HEK293 (cell line): Measurements from ENCODE around the gene CELF4.

Experiments used
- CTCF ChIP-seq: fragments of 450-650 bp; formaldehyde crosslinking; IDR thresholded peaks from 2 replicates; pipeline ENCODE4 v1.5.1; 2016; ENCODE audit warnings: missing biosample characterization, missing genetic modification characterization
- GLI4 ChIP-seq: fragments of 450-650 bp; formaldehyde crosslinking; IDR thresholded peaks from 2 replicates; pipeline ENCODE4 v1.5.1; 2016; ENCODE audit warnings: missing biosample characterization, missing genetic modification characterization
- GLIS2 ChIP-seq: fragments of 450-650 bp; formaldehyde crosslinking; IDR thresholded peaks from 2 replicates; pipeline ENCODE4 v1.5.1; 2016; ENCODE audit warnings: missing biosample characterization, missing genetic modification characterization
- MZF1 ChIP-seq: fragments of 450-650 bp; formaldehyde crosslinking; IDR thresholded peaks from 2 replicates; pipeline ENCODE4 v1.5.1; 2017; ENCODE audit warnings: missing biosample characterization, missing genetic modification characterization, borderline replicate concordance
- ZBTB20 ChIP-seq: fragments of 450-650 bp; formaldehyde crosslinking; IDR thresholded peaks from 2 replicates; pipeline ENCODE4 v1.5.1; 2016; ENCODE audit warnings: missing biosample characterization, missing genetic modification characterization
- ZBTB21 ChIP-seq: fragments of 450-650 bp; formaldehyde crosslinking; IDR thresholded peaks from 2 replicates; pipeline ENCODE4 v1.5.1; 2017; ENCODE audit warnings: missing biosample characterization, missing genetic modification characterization
- ZNF155 ChIP-seq: fragments of 450-650 bp; formaldehyde crosslinking; IDR thresholded peaks from 2 replicates; pipeline ENCODE4 v1.5.1; 2016; ENCODE audit warnings: missing biosample characterization, missing genetic modification characterization
- ZNF23 ChIP-seq: fragments of 450-650 bp; formaldehyde crosslinking; IDR thresholded peaks from 2 replicates; pipeline ENCODE4 v1.5.1; 2016; ENCODE audit warnings: missing biosample characterization, missing genetic modification characterization, borderline replicate concordance
- ZNF350 ChIP-seq: fragments of 450-650 bp; formaldehyde crosslinking; IDR thresholded peaks from 2 replicates; pipeline ENCODE4 v1.5.0; 2017; ENCODE audit warnings: missing biosample characterization, mild to moderate bottlenecking, missing genetic modification characterization
- ZNF549 ChIP-seq: fragments of 450-650 bp; IDR thresholded peaks from 2 replicates; pipeline ENCODE4 v1.5.1; 2018; ENCODE audit warnings: missing biosample characterization, missing genetic modification characterization, mild to moderate bottlenecking, inconsistent platforms, moderate library complexity
- TF ChIP-seq, protein P1 (sequence below): fragments of 450-650 bp; formaldehyde crosslinking; IDR thresholded peaks from 2 replicates; pipeline ENCODE4 v1.5.1; 2016; ENCODE audit warnings: missing biosample characterization, missing genetic modification characterization
- TF ChIP-seq, protein P2 (sequence below): fragments of 450-650 bp; formaldehyde crosslinking; IDR thresholded peaks from 2 replicates; pipeline ENCODE4 v1.5.1; 2016; ENCODE audit warnings: missing biosample characterization, missing genetic modification characterization
- TF ChIP-seq, protein P3 (sequence below): fragments of 450-650 bp; formaldehyde crosslinking; IDR thresholded peaks from 2 replicates; pipeline ENCODE4 v1.5.1; 2016; ENCODE audit warnings: missing biosample characterization, missing genetic modification characterization

DNA sequence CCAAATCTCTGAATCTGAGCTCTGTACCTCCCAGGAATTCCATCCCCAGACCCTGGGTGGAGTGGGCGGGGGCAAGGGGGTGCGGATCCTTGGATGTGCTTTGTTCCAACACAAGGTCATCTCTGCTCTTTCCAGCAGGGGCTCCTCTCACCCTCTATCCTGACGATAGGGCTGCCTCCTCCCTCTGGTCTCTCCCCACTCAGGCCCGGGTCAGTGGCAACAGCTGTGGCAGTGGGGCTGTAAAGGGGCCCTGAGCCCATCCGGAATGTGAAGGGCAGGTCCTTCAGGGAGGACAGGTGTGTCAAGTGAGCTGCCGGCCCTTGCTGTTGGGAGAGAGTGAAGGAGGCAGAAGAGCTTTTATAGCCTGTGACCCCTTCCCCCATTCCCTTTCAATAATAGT lies 167.8 kb downstream of the CELF4 start:
- TF ChIP-seq, protein P1, sequence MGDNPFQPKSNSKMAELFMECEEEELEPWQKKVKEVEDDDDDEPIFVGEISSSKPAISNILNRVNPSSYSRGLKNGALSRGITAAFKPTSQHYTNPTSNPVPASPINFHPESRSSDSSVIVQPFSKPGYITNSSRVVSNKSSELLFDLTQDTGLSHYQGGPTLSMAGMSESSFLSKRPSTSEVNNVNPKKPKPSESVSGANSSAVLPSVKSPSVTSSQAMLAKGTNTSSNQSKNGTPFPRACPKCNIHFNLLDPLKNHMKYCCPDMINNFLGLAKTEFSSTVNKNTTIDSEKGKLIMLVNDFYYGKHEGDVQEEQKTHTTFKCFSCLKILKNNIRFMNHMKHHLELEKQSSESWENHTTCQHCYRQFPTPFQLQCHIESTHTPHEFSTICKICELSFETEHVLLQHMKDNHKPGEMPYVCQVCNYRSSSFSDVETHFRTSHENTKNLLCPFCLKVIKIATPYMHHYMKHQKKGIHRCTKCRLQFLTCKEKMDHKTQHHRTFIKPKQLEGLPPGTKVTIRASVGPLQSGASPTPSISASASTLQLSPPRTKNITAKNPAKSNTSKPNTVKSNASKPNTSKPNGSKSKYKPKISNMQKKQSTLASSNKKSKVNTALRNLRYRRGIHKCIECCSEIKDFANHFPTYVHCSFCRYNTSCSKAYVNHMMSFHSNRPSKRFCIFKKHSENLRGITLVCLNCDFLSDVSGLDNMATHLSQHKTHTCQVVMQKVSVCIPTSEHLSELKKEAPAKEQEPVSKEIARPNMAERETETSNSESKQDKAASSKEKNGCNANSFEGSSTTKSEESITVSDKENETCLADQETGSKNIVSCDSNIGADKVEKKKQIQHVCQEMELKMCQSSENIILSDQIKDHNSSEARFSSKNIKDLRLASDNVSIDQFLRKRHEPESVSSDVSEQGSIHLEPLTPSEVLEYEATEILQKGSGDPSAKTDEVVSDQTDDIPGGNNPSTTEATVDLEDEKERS: no peak
- TF ChIP-seq, protein P2, sequence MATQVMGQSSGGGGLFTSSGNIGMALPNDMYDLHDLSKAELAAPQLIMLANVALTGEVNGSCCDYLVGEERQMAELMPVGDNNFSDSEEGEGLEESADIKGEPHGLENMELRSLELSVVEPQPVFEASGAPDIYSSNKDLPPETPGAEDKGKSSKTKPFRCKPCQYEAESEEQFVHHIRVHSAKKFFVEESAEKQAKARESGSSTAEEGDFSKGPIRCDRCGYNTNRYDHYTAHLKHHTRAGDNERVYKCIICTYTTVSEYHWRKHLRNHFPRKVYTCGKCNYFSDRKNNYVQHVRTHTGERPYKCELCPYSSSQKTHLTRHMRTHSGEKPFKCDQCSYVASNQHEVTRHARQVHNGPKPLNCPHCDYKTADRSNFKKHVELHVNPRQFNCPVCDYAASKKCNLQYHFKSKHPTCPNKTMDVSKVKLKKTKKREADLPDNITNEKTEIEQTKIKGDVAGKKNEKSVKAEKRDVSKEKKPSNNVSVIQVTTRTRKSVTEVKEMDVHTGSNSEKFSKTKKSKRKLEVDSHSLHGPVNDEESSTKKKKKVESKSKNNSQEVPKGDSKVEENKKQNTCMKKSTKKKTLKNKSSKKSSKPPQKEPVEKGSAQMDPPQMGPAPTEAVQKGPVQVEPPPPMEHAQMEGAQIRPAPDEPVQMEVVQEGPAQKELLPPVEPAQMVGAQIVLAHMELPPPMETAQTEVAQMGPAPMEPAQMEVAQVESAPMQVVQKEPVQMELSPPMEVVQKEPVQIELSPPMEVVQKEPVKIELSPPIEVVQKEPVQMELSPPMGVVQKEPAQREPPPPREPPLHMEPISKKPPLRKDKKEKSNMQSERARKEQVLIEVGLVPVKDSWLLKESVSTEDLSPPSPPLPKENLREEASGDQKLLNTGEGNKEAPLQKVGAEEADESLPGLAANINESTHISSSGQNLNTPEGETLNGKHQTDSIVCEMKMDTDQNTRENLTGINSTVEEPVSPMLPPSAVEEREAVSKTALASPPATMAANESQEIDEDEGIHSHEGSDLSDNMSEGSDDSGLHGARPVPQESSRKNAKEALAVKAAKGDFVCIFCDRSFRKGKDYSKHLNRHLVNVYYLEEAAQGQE (tag by site-specific recombination): no peak
- TF ChIP-seq CTCF: no peak
- no peak for TF ChIP-seq ZNF549 (tag by site-specific recombination)
- TF ChIP-seq ZNF23 (tag by site-specific recombination): no peak
- no peak for TF ChIP-seq ZNF155 (tag by site-specific recombination)
- TF ChIP-seq, protein P3, sequence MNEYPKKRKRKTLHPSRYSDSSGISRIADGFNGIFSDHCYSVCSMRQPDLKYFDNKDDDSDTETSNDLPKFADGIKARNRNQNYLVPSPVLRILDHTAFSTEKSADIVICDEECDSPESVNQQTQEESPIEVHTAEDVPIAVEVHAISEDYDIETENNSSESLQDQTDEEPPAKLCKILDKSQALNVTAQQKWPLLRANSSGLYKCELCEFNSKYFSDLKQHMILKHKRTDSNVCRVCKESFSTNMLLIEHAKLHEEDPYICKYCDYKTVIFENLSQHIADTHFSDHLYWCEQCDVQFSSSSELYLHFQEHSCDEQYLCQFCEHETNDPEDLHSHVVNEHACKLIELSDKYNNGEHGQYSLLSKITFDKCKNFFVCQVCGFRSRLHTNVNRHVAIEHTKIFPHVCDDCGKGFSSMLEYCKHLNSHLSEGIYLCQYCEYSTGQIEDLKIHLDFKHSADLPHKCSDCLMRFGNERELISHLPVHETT (tag by site-specific recombination): no peak
- TF ChIP-seq ZBTB20 (tag by site-specific recombination): no peak
- TF ChIP-seq GLI4: no peak
- no peak for TF ChIP-seq MZF1
- TF ChIP-seq ZNF350 (tag by site-specific recombination): no peak
- no peak for TF ChIP-seq ZBTB21 (tag by site-specific recombination)
- no peak for TF ChIP-seq GLIS2 (tag by site-specific recombination)
